Neural progenitor cell (in vitro differentiated cells): ENCODE results near the gene HELQ.

Source experiments
- CTCF ChIP-seq: fragments of 200-600 bp; sonication (generic); IDR thresholded peaks from 2 replicates; pipeline ENCODE4 v1.5.1; 2017; ENCODE audit warnings: antibody characterized with exemption, mild to moderate bottlenecking
- EZH2 ChIP-seq: fragments of 200-600 bp; sonication (generic); IDR thresholded peaks from 2 replicates; pipeline ENCODE4 v1.6.1; 2017; ENCODE audit warnings: antibody characterized with exemption, mild to moderate bottlenecking, moderate library complexity
- EZH2phosphoT487 ChIP-seq: fragments of 200-600 bp; sonication (generic); IDR thresholded peaks from 2 replicates; pipeline ENCODE4 v1.6.1; 2017; ENCODE audit warnings: antibody characterized with exemption

DNA sequence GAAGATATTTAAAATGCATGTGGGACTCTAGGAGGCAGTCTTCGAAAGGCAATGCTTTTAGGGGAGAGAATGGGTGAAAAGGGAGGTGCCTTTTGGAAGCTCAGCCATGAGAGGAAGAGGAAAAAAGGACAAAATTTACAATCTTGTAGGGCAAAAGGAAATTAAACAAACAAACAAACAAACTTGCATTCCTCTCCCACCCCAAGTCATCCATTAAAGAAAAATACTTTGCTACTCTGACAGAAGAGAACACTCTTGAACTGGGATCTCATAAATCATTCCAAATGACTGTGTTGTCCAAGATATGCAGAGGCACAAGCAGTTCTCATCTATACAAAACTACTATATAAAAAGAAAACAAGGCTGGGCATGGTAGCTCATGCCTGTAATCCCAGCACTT is 46.7 kb downstream of the HELQ start:
- TF ChIP-seq EZH2phosphoT487 = no peak
- TF ChIP-seq CTCF = no peak
- no peak for TF ChIP-seq EZH2
